Testis (tissue), 2 donors: ENCODE data around the gene CIB4.

Experiments
- CTCF ChIP-seq, 3 experiments: fragments of 450-650 bp in 2 of 3; fragments of 200-600 bp in 1 of 3; sonication (generic) in 1 of 3; IDR thresholded peaks; one replicate each; pipeline ENCODE4 v1.5.1; 2016 to 2019; ENCODE audit warnings: antibody characterized with exemption in 3 of 3, mild to moderate bottlenecking in 2 of 3, moderate library complexity in 1 of 3
- POLR2A ChIP-seq: fragments of 450-650 bp; IDR thresholded peaks from one replicate; pipeline ENCODE4 v1.6.1; 2017; ENCODE audit warnings: antibody characterized with exemption, mild to moderate bottlenecking, moderate library complexity

DNA sequence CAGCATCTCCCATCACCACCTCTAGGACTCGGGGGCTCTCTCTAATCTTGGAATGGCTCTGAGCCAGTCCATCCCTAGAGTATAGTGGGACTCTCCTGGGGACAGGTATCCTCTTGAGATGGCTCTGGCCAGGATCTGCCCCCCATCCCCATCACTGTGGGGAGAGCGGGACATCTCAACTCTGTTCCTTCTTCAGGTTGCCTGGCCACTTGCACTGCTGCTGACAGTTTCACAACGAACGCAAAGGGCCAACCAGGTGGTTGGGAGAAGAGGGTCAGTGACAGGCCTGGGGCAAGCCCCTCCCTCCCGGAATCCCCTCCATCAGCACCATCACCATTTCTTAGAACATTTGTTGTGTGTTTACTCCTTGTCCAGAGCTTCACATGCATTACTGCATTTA is 62.6 kb downstream of the CIB4 start:
- no peak for TF ChIP-seq POLR2A
- TF ChIP-seq CTCF (IDR thresholded peaks at IDR 0.05): no peak
